Measurements from ENCODE around the gene IGFL2.
"Not testable (repeated sequence)": the region's sequence is repeated elsewhere in the genome, so short reads cannot be mapped to it uniquely, and the experiment has no call there.

Gene IGFL2

GRCh38 chr19:46144756-46145155 lies 3.3 kb upstream of the IGFL2 start:
- DNase-seq: no peak

DNA sequence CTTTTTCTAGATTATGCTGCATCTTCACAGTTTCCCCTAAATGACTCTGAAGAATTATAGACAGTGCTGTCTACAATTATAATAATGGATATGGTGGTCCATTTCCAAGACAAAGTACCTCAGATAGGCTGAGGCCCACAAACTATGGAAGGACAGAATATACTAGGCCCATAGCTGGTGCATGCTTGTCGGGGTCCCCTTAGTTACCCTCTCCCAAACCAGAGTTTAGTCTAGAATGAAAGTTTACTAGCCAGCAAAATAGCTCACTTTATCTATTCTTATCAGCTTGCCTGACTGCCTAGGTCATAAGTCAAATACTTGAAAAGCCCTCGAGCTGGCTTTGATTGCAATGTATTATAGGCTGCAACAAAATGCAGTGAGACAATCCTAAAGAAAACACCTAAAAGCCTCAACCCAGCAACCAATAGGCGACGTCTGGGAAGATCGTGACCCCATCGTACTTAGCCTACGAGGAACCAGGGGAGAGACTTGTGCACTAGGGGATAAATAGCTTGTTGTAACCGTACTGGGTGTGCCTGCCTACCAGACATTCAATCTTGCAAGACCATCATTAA lies 785 bp upstream of the IGFL2 start:
- DNase-seq: no peak

GRCh38 chr19:46150606-46151005 lies 2.6 kb downstream of the IGFL2 start:
- no peak for DNase-seq

- no peak for DNase-seq
These were observed 7.2 kb downstream of the IGFL2 start for GRCh38 chr19:46155237-46155636.

DNA sequence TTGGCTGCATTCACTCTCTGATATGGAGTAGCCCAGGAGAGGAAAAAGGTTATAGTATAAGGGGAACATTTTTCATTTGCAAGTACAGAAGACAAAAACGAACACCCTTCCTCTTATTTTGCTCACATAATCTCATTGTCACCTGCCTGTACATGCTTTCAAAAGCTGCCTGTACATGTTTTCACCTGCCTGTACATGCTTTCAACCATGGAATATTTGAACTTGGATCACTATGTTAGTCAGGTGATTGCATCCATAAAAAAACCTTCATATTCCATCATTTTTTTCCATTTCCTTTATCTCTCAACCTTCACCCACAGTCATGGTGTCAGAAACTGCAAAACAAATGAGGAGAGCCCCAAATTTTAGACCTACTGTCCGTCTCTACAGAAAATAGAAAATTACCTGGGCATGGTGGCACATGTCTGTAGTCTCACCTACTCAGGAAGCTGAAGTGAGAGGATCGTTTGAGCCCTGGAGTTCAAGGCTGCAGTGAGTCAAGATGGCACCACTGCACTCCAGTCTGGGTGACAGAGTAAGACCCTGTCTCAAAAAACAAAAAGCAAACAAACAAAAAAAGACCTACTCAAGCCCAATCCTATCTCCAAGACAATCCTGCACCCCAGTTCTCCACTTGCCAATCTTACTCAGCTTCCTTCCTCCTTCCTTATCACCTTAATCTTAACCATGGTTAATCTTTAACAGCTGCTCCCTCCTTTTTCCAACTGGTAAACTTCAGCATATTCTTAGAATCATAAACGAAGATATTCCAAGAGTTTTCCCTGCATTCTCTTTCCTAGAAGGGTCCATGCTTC lies 11.6 kb downstream of the IGFL2 start:
- DNase-seq: no peak

GRCh38 chr19:46160233-46160775 lies 12.3 kb downstream of the IGFL2 start:
- no peak for DNase-seq

GRCh38 chr19:46161642-46162257 lies 13.7 kb downstream of the IGFL2 start:
- DNase-seq: not testable (repeated sequence)

GRCh38 chr19:46162731-46163130 lies 14.7 kb downstream of the IGFL2 start:
- no peak for DNase-seq

- DNase-seq: no peak
These were observed 25.9 kb downstream of the IGFL2 start for GRCh38 chr19:46173886-46174480.

DNA sequence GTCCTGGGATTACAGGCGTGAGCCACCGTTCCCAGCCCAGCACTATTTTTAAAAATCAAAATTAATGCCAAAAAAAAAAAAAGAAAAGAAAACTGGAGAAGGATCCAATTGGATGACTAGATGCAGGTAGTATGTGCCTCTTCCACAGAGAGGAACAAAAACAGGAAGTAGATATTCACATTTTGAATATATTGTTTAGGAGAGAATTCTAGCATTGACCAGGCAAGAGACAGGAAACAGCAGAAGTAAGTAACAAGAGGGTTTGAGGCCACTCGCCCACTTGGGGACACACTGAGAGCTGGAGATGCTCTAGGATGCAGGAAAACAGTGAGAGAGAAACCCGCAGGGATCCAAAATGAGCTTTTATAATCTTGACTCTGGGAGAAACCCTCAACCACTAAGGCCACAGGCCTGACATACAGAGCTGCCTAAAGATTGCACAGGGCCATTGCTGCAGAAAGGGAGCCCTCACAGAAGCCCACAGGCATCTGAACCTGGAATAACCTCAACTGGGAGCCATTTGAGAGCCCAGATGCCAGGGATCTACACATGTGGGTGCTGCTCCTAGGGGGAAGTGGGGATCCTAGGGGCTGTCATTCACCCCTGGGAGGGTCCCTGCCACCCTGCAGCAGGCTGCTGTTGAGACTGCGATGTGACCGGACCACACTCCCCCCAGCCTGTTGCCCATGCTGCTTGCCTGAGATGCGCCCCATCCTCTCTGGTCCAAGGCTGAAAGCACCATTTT lies 28.2 kb downstream of the IGFL2 start:
- DNase-seq: no peak

DNA sequence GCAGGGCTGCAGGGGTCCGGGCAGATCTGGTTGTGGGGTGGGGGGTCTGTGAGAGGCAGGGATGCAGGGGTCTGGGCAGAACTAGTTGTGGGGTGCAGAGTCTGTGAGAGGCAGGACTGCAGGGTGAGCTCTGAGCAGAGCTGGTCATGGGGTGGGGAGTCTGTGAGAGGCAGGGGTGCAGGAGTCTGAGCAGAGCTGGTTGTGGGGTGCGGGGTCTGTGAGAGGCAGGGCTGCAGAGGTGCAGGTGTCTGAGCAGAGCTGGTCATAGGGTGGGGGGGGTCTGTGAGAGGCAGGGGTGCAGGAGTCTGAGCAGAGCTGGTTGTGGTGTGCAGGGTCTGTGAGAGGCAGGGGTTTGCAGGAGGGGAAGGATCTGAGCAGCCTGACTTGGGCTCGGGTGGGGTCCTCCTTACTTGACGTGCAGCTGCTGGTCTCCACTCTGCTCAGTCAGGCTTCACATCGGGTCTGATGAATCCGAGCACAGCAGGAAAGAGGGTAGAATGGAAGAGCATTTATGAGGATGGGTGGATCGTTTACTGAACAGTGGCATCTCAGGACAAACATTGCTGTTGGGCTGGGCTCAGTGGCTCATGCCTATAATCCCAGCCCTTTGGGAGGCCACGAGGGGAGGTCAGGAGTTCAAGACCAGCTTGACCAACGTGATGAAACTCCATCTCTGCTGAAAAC lies 31.2 kb downstream of the IGFL2 start:
- no peak for DNase-seq

GRCh38 chr19:46180701-46181387 lies 32.8 kb downstream of the IGFL2 start:
- no peak for DNase-seq

- DNase-seq: no peak
These were observed 33.3 kb downstream of the IGFL2 start for GRCh38 chr19:46181388-46181779.

DNA sequence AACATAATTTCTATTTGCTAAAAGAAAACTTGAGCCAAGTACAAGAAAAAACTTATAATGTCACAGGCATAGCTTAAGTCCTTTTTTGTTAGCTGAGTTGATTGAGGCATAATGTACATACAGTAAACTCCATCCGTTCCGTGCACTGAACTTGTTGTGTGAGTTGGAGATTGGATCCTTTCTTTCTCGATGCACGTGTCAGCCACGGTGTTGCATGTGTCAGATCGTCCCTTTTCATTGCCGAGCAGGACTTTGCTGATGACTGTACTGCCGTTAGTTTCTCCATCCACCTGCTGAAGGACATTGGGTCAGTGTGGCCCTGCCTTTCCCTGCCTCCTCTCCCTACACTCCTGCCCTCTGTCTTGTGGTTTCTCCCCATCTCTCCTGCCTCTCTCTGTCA lies 34.4 kb downstream of the IGFL2 start:
- no peak for DNase-seq

DNA sequence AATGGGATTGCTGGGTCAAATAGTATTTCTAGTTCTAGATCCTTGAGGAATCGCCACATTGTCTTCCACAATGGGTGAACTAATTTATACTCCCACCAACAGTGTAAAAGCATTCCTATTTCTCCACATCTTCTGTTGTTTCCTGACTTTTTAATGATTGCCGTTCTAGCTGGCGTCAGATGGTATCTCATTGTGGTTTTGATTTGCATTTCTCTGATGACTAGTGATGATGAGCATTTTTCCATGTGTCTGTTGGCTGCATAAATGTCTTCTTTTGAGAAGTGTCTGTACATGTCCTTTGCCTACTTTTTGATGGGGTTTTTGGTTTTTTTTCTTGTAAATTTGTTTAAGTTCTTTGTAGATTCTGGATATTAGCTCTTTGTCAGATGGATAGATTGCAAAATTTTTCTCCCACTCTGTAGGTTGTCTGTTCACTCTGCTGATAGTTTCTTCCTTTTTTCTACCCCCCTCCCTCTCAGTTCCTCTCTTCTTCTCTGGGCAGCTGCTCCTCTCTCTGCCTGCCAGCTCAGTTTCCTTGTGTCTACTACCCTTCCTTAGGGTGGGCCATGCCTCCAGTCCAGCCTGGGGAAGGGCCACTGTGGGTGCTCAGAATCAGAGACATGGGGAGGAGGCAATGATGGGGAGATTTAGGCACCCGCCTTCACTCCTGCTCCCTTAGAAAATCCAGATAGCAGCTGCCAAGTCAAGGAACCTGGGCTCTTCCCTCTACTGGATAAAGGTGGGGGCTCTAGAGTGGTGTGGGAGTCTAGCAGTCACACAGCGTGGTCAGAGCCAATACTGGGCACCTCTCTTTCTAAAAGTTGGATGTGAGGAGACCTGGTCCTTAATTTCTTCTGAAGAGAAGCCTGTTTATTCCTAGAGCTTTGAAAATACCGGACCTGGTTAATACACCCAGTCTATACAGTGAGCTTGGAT lies 37.0 kb downstream of the IGFL2 start:
- DNase-seq: not testable (repeated sequence)

DNA sequence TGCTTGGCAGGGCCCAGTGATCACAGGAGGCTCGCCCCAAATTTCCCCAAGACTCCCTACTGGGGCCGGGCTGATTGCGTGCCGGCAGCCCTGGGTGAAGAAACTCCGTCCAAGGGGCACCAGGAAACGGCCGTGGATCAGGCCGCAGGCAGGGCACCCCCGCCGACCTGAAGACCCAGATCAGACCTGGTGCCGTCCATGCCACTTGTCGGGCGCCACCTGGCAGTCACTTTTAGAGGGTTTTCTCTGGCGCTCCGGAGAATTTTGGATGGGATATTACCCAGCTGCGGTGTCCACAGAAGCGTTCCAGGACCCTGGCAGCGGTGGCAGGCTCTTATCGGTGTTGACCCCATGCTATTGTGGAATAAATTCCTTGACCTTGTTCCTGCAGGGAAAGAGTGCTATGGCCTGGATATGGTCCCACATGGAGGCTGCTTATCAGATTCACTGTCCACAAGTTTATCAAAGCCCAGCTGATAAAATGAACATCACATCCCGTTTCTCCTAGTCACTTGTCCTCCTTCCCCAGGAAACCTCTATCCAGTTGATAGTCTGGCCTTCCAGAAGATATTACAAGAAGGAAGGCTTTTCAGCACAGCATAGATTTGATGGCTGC lies 38.2 kb downstream of the IGFL2 start:
- no peak for DNase-seq

- no peak for DNase-seq
These were observed 38.7 kb downstream of the IGFL2 start for GRCh38 chr19:46186717-46187101.

- DNase-seq: no peak
These were observed 42.2 kb downstream of the IGFL2 start for GRCh38 chr19:46189971-46190888.

GRCh38 chr19:46191356-46191755 lies 43.3 kb downstream of the IGFL2 start:
- no peak for DNase-seq
